HepG2 (cell line): Measurements from ENCODE around the gene LOC128125822.

Experiments used
- ATF7-NPFF ChIP-seq: sonication (generic); formaldehyde crosslinking; IDR thresholded peaks from 2 replicates; pipeline ENCODE4 v1.8.1; 2023; ENCODE audit warnings: mild to moderate bottlenecking, low read depth, missing genetic modification reagents, moderate library complexity
- BRD4 ChIP-seq: sonication (generic); formaldehyde crosslinking; IDR thresholded peaks from 2 replicates; pipeline ENCODE4 v1.4.0; 2020; ENCODE audit warnings: missing genetic modification reagents
- CHD4 ChIP-seq: fragments of 200-600 bp; sonication (generic); IDR thresholded peaks from 2 replicates; pipeline ENCODE4 v1.7.0; 2017; ENCODE audit warnings: mild to moderate bottlenecking, low read length, borderline replicate concordance
- FOSL2 ChIP-seq: sonication (generic); formaldehyde crosslinking; IDR thresholded peaks from 2 replicates; pipeline ENCODE4 v1.4.0; 2020; ENCODE audit warnings: missing genetic modification reagents
- FOXO1 ChIP-seq: sonication (generic); formaldehyde crosslinking; IDR thresholded peaks from 2 replicates; pipeline ENCODE4 v1.4.0; 2020; ENCODE audit warnings: missing genetic modification reagents
- HMG20A ChIP-seq: IDR thresholded peaks from 2 replicates; pipeline ENCODE4 v1.6.1; 2016; ENCODE audit warnings: borderline replicate concordance
- NBN ChIP-seq: fragments of 450-650 bp; conservative IDR thresholded peaks from 2 replicates; pipeline ENCODE4 v1.6.1; 2017
- NCOA2 ChIP-seq: sonication (generic); formaldehyde crosslinking; IDR thresholded peaks from 2 replicates; pipeline ENCODE4 v1.8.0; 2022; ENCODE audit warnings: inconsistent platforms
- NR3C1 ChIP-seq: sonication (generic); formaldehyde crosslinking; IDR thresholded peaks from 2 replicates; pipeline ENCODE4 v1.4.0; 2020; ENCODE audit warnings: missing genetic modification reagents
- ONECUT2 ChIP-seq: sonication (generic); formaldehyde crosslinking; IDR thresholded peaks from 2 replicates; pipeline ENCODE4 v1.4.0; 2020; ENCODE audit warnings: missing genetic modification reagents
- PHF21A ChIP-seq: sonication (generic); formaldehyde crosslinking; IDR thresholded peaks from 2 replicates; pipeline ENCODE4 v1.5.0; 2020; ENCODE audit warnings: mild to moderate bottlenecking, missing genetic modification reagents
- PRPF4 ChIP-seq: fragments of 200-400 bp; formaldehyde crosslinking; IDR thresholded peaks from 2 replicates; pipeline ENCODE4 v1.6.1; 2016; ENCODE audit warnings: low read length, low read depth; ENCODE audit not compliant: poor library complexity, severe bottlenecking
- SMYD3 ChIP-seq: sonication (generic); formaldehyde crosslinking; IDR thresholded peaks from 2 replicates; pipeline ENCODE4 v1.8.1; 2023; ENCODE audit warnings: mild to moderate bottlenecking, missing genetic modification reagents
- SP4 ChIP-seq: sonication (generic); formaldehyde crosslinking; IDR thresholded peaks from 2 replicates; pipeline ENCODE4 v1.8.1; 2023; ENCODE audit warnings: mild to moderate bottlenecking, missing genetic modification reagents
- TBL1XR1 ChIP-seq: fragments of 150-350 bp; IDR thresholded peaks from 2 replicates; pipeline ENCODE4 v1.6.1; 2014; ENCODE audit warnings: borderline replicate concordance, low read length; ENCODE audit not compliant: partially characterized antibody
- YEATS4 ChIP-seq: sonication (generic); formaldehyde crosslinking; IDR thresholded peaks from 2 replicates; pipeline ENCODE4 v1.4.0; 2020; ENCODE audit warnings: missing genetic modification reagents, borderline replicate concordance
- ZFP36L1 ChIP-seq: sonication (generic); formaldehyde crosslinking; IDR thresholded peaks from 2 replicates; pipeline ENCODE4 v1.8.0; 2022; ENCODE audit warnings: mild to moderate bottlenecking, missing genetic modification reagents, moderate library complexity
- ZFP82 ChIP-seq: sonication (generic); formaldehyde crosslinking; IDR thresholded peaks from 2 replicates; pipeline ENCODE4 v1.5.1; 2020; ENCODE audit warnings: mild to moderate bottlenecking, missing genetic modification reagents, borderline replicate concordance
- ZNF234 ChIP-seq: sonication (generic); formaldehyde crosslinking; conservative IDR thresholded peaks from 2 replicates; pipeline ENCODE4 v1.5.1; 2020; ENCODE audit warnings: mild to moderate bottlenecking, missing genetic modification reagents
- ZNF441 ChIP-seq: sonication (generic); formaldehyde crosslinking; IDR thresholded peaks from 2 replicates; pipeline ENCODE4 v1.7.0; 2021; ENCODE audit warnings: missing genetic modification reagents, borderline replicate concordance
- ZNF512 ChIP-seq: sonication (generic); formaldehyde crosslinking; IDR thresholded peaks from 2 replicates; pipeline ENCODE4 v1.4.0; 2020; ENCODE audit warnings: mild to moderate bottlenecking, missing genetic modification reagents
- ZNF800 ChIP-seq: sonication (generic); formaldehyde crosslinking; IDR thresholded peaks from 2 replicates; pipeline ENCODE4 v1.4.0; 2020; ENCODE audit warnings: missing genetic modification reagents

Gene LOC128125822

DNA sequence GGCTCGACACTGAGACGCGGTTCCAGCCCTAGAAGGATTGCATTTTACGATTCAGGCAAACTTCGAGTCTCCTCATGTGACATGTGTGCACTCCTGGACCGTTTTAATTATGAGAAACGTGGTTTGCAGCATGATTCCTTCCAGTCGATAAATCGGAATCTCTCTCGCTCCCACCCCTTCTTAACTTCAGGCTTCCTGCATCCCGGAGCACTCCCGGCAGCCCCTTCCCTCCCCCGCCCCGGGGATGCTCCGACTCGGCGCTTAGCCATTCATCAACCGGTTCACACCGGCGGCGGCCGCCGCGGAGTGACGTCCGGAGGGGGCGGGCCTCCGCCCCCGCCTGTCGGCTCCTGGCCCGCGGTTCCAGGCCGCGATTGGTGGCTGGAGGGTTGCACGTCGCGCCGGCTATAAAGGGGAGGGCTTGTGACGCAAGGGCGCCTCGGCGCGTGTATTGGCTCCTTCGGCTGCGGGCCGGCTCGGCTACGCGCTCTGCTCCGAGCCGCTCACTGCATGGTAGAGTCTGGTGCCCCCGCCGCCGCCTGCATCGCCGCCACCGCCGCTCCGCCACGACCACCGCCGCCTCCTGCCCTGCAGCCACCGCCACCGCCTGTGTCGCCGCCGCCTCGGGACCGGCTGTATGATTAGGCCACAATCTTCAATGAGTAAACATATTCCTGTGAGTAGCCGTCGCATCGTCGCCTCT lies at the start of gene LOC128125822, which contains the start of gene PTP4A1 (continued):
- TF ChIP-seq ONECUT2 (no peak), ZNF800 (CRISPR knock-in tag) (no peak), YEATS4 (CRISPR knock-in tag) (no peak), FOSL2 (CRISPR knock-in tag) (no peak), NR3C1 (CRISPR knock-in tag) (no peak), ZFP36L1 (CRISPR knock-in tag) (peak; percentile 93), FOXO1 (no peak; the same call in 1 of the 2 replicates), ZFP82 (CRISPR knock-in tag) (peak; percentile 97), PRPF4 (no peak), TBL1XR1 (peak; percentile 70), ATF7-NPFF (peak; percentile 88; the same call in 1 of the 2 replicates), NCOA2 (CRISPR knock-in tag) (no peak; the same call in 1 of the 2 replicates), SP4 (CRISPR knock-in tag) (peak; percentile 90), BRD4 (CRISPR knock-in tag) (peak; percentile 84), PHF21A (CRISPR knock-in tag) (no peak; the same call in 1 of the 2 replicates), CHD4 (no peak), HMG20A (CRISPR knock-in tag) (no peak), NBN (no peak), SMYD3 (peak; percentile 69; the same call in 1 of the 2 replicates), ZNF441 (CRISPR knock-in tag) (peak; percentile 61; the same call in 1 of the 2 replicates), ZNF234 (CRISPR knock-in tag) (peak; percentile 94), ZNF512 (no peak)
